Psoas muscle (tissue), 8 donors: ENCODE data around the gene SLC3A2. TPM values are rescaled to one million over a fixed set of nuclear protein-coding genes. Genes with fewer than 3 reads are reported as not detected.
A peak's percentile ranks its signal among the peaks of the same experiment; 100 is the strongest.
"Not testable (repeated sequence)": the region's sequence is repeated elsewhere in the genome, so short reads cannot be mapped to it uniquely, and the experiment has no call there.

Experiments
- ATAC-seq, 4 donors: fragments of 200-7000 bp; cut with Tn5 transposase; one replicate each; pipeline ENCODE4 v1.9.1; 2020; ENCODE audit warnings: moderate library complexity in 3 of 4, mild to moderate bottlenecking in 2 of 4
- DNase-seq, 2 donors: peaks; one replicate each; pipeline ENCODE4 v3.0.0-alpha.2; 2020
- H3K27ac ChIP-seq: fragments of 200-600 bp; one replicate; pipeline ENCODE4 v1.8.0; 2022
- H3K27me3 ChIP-seq, 3 donors: fragments of 200-600 bp in 1 of 3; one replicate each; pipeline versions ENCODE4 v1.6.1 to v1.8.0; 2013 to 2022; ENCODE audit warnings: low read length in 2 of 3, mild to moderate bottlenecking in 2 of 3, moderate library complexity in 1 of 3; ENCODE audit not compliant: insufficient read depth in 3 of 3
- H3K36me3 ChIP-seq, 2 donors: fragments of 200-600 bp in 1 of 2; one replicate each; pipeline versions ENCODE4 v1.6.1 to v1.8.0; 2013 to 2022; ENCODE audit warnings: low read depth in 1 of 2, mild to moderate bottlenecking in 1 of 2, moderate library complexity in 1 of 2; ENCODE audit not compliant: insufficient read depth in 1 of 2
- H3K4me1 ChIP-seq: fragments of 200-600 bp; one replicate; pipeline ENCODE4 v1.8.0; 2022
- H3K4me3 ChIP-seq: fragments of 200-600 bp; one replicate; pipeline ENCODE4 v1.8.0; 2022; ENCODE audit warnings: mild to moderate bottlenecking
- H3K9me3 ChIP-seq: fragments of 200-600 bp; one replicate; pipeline ENCODE4 v1.8.0; 2022
- WGBS, 3 donors: extraction: QIAGEN DNeasy Blood & Tissue Kit; methylation state at CpG; one replicate each; pipeline versions ENCODE4 v1.1.6 to v1.1.7; 2013; 5-methylcytosine and 5-hydroxymethylcytosine counted together
- intact Hi-C, 2 donors: fragments of 100-400 bp; cut with DNase I; formaldehyde crosslinking; loops; one replicate each; pipeline versions ENCODE4 v1.11.0 to v1.14.2; 2022
- polyA plus RNA-seq, 3 donors: library from polyadenylated mRNA; stranded (reverse); fragments of 200-250 nt; gene quantifications; one replicate each; pipeline ENCODE4 v1.2.3, GENCODE V29; 2013
- total RNA-seq, 4 donors: library from RNA; stranded (reverse); fragmentation: NEBNext Ultra II Directional in 2 of 4; extraction: Animal tissue kit (Norgen Biotek cat#: 25700) in 2 of 4; gene quantifications; one replicate each; pipeline versions ENCODE4 v1.2.1 to v1.2.4, GENCODE V29; 2021 to 2023
- TF ChIP-seq, protein P1 (sequence below): fragments of 200-600 bp; IDR thresholded peaks from one replicate; pipeline ENCODE4 v1.8.0; 2022; ENCODE audit warnings: antibody characterized with exemption
- donor health status: healthy with polysubstance abuse.
- donor health status: DM: no; HTN: no; CAD: no; lungs with moderate emphysema.
- donor health status: Bipolar disorder and iron deficiency.
- donor health status: healthy.
- donor health status: DM: yes; HTN: yes; CAD: no.
- donor health status: DM: no; HTN: no; CAD: no.
- donor health status: DM: no; HTN: no; CAD: no.
- donor health status: DM: yes; HTN: yes; CAD: no.

Gene SLC3A2
- total and polyA plus RNA-seq, 7 donors, result 62.6 to 374 (median 163) TPM

DNA sequence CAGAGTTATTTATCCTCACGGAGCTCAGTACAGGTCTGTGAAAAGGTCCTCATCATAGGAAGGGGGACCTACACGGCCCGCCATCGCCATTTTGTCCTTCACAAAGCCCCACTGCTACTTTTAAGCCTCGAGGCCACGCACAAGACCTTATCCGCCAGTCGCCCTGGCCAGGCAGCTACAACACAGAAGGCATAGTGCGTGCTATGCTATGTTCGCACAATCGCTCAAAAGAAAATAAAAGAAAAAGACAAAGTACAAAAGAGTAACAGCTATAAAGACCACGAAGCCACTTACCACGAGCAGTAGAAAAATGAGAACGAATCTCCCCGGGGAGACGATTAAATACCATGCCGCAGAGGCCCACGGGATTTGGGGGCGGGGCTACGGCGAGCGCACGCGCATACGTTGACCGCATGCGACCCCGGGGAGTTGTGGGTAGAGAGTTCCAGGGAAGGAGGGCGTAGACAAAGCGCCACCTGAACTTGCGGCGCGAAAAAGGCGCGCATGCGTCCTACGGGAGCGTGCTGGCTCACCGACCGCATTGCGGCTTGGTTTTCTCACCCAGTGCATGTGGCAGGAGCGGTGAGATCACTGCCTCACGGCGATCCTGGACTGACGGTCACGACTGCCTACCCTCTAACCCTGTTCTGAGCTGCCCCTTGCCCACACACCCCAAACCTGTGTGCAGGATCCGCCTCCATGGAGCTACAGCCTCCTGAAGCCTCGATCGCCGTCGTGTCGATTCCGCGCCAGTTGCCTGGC is 24.9 kb upstream of the SLC3A2 start:
- intact Hi-C loops, result loop anchor here in 1 of 2 donors (10.0 kb wide), 1 partner anchor 281 kb away; the partner anchor contains the start of gene EEF1G
- H3K27me3 ChIP-seq, result no peaks in the 10 kb centered on the region
- ATAC-seq (peak; percentile 97 to 99 (median 98)), DNase-seq (peak; percentile 96 to 98)
- H3K4me1 ChIP-seq, result peaks cover 23% of the 10 kb centered on the region
- TF ChIP-seq, protein P1, sequence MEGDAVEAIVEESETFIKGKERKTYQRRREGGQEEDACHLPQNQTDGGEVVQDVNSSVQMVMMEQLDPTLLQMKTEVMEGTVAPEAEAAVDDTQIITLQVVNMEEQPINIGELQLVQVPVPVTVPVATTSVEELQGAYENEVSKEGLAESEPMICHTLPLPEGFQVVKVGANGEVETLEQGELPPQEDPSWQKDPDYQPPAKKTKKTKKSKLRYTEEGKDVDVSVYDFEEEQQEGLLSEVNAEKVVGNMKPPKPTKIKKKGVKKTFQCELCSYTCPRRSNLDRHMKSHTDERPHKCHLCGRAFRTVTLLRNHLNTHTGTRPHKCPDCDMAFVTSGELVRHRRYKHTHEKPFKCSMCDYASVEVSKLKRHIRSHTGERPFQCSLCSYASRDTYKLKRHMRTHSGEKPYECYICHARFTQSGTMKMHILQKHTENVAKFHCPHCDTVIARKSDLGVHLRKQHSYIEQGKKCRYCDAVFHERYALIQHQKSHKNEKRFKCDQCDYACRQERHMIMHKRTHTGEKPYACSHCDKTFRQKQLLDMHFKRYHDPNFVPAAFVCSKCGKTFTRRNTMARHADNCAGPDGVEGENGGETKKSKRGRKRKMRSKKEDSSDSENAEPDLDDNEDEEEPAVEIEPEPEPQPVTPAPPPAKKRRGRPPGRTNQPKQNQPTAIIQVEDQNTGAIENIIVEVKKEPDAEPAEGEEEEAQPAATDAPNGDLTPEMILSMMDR, result no peak
- H3K9me3 ChIP-seq, result no peaks in the 10 kb centered on the region
- peak overlapping the region; percentile 91 for H3K4me3 ChIP-seq
- peaks cover 14 to 43% of the 10 kb centered on the region in 2 donors for H3K36me3 ChIP-seq
- WGBS, 3 donors, result 0 to 1% (median 0%) methylated on average over 54 of the region's 54 CpGs
- H3K27ac ChIP-seq, result peak overlapping the region; percentile 89

DNA sequence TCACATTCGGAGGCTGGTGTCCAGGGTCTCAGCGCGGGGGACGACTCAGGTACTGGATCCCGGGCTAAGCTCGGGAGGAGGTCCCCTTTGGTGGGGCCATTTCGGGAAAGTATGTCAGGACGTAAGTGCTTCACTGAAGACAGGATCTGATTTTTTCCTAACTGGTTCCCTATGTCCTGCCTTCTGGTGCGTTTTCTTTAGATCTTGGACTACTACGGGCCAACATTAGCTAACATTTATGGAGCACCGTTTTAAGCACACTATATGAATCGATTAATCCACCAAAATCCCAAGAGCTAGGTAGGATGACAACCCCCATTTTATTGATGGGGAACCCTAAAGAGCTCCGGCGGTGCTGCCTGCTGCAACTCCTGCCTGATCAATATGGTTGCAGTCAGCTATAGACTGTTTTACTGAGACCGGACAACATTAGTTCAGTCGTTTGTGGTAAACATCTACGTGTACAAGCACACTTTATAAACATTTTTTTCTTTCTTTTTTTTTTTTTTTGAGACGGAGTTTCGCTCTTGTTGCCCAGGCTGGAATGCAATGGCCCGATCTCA is 24.3 kb upstream of the SLC3A2 start:
- Histone ChIP-seq H3K9me3 (no peaks in the 10 kb centered on the region), H3K27me3 (no peaks in the 10 kb centered on the region), H3K36me3 (peaks cover 14 to 37% of the 10 kb centered on the region in 2 donors), H3K4me3 (peak overlapping the region; percentile 91), H3K27ac (peak overlapping the region; percentile 89), H3K4me1 (peaks cover 23% of the 10 kb centered on the region)
- WGBS, 3 donors, result 6 to 10% (median 9%) methylated on average over 20 of the region's 20 CpGs
- ATAC-seq, result peak in 1 of 4 donors; percentile 2
- intact Hi-C loops, result loop anchor here in 1 of 2 donors (10.0 kb wide), 1 partner anchor 282 kb away; the partner anchor contains the start of gene EEF1G
- DNase-seq, result no peak
- TF ChIP-seq, protein P1, result no peak

GRCh38 chr11:62857541-62857982 is 23.1 kb upstream of the SLC3A2 start:
- Histone ChIP-seq H3K4me3 (no peak overlapping the region), H3K4me1 (peaks cover 23% of the 10 kb centered on the region), H3K27me3 (no peaks in the 10 kb centered on the region), H3K9me3 (no peaks in the 10 kb centered on the region), H3K36me3 (peaks cover 14 to 26% of the 10 kb centered on the region in 2 donors), H3K27ac (no peak overlapping the region)
- ATAC-seq, result no peak
- no peak for DNase-seq
- TF ChIP-seq, protein P1, result no peak
- intact Hi-C loops, result loop anchor here in 1 of 2 donors (10.0 kb wide), 1 partner anchor 283 kb away; the partner anchor contains the start of gene EEF1G
- 63 to 78% (median 75%) methylated on average over 2 of the region's 2 CpGs for WGBS, 3 donors

DNA sequence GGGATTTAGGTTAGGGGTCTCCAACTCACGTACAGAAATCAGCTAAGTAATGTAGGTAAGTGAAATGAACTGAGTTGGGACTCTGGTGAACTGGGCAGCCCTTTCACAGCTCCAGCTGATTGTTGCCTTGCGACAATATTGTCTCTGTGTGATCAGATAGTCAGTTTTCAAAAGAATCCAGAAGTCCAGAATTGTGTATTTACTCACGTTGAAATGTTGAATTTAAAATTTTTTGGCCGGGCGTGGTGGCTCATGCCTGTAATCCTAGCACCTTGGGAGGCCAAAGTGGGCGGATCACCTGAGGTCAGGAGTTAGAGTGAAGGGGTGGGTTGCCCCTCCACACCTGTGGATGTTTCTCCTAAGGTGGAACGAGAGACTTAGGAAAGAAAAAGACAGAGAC is 22.5 kb upstream of the SLC3A2 start:
- H3K27me3 ChIP-seq, result no peaks in the 10 kb centered on the region
- H3K27ac ChIP-seq, result no peak overlapping the region
- no peak overlapping the region for H3K4me3 ChIP-seq
- 73 to 81% (median 77%) methylated on average over 7 of the region's 7 CpGs for WGBS, 3 donors
- H3K4me1 ChIP-seq, result peaks cover 19% of the 10 kb centered on the region
- DNase-seq (no peak), ATAC-seq (no peak)
- peaks cover 12 to 20% of the 10 kb centered on the region in 2 donors for H3K36me3 ChIP-seq
- intact Hi-C loops, result loop anchor here in 1 of 2 donors (10.0 kb wide), 1 partner anchor 283 kb away; the partner anchor contains the start of gene EEF1G
- H3K9me3 ChIP-seq, result no peaks in the 10 kb centered on the region
- TF ChIP-seq, protein P1, result no peak

DNA sequence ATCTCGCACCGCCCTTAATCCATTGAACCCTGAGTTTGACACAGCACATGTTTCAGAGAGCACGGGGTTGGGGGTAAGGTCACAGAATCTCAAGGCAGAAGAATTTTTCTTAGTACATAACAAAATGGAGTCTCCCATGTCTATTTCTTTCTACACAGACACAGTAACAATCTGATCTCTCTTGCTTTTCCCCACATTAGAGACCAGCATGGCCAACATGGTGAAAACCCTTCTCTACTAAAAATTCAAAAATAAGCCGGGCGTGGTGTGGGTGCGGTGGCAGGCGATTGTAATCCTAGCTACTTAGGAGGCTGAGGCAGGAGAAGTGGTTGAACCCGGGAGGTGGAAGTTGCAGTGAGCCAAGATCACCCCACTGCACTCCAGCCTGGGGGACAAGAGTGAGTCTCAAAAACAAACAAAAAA is 21.4 kb upstream of the SLC3A2 start:
- not testable (repeated sequence) for H3K36me3 ChIP-seq, ATAC-seq, H3K4me3 ChIP-seq, H3K27me3 ChIP-seq, DNase-seq, H3K9me3 ChIP-seq, H3K4me1 ChIP-seq, H3K27ac ChIP-seq
- WGBS, 3 donors, result 82 to 86% (median 85%) methylated on average over 8 of the region's 8 CpGs
- intact Hi-C loops, result loop anchor here in 1 of 2 donors (10.0 kb wide), 1 partner anchor 284 kb away; the partner anchor contains the start of gene EEF1G
